ENCODE results near the gene CREB3L2.
"Not testable (repeated sequence)": the region's sequence is repeated elsewhere in the genome, so short reads cannot be mapped to it uniquely, and the experiment has no call there.

CREB3L2 gene, protein sequence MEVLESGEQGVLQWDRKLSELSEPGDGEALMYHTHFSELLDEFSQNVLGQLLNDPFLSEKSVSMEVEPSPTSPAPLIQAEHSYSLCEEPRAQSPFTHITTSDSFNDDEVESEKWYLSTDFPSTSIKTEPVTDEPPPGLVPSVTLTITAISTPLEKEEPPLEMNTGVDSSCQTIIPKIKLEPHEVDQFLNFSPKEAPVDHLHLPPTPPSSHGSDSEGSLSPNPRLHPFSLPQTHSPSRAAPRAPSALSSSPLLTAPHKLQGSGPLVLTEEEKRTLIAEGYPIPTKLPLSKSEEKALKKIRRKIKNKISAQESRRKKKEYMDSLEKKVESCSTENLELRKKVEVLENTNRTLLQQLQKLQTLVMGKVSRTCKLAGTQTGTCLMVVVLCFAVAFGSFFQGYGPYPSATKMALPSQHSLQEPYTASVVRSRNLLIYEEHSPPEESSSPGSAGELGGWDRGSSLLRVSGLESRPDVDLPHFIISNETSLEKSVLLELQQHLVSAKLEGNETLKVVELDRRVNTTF

GRCh38 chr7:138001529-138002095 is at the start of gene CREB3L2:
CREB3L2 (minus strand) TSS chr7:138002086; CDS start chr7:138001705, 381 bp downstream.
- in situ Hi-C loops (cut with HindIII; ENCODE audit: low sequenced_read_pairs) = no loop called here
- peak; percentile 68 for DNase-seq (ENCODE audit: low read depth, low spot score)
- H3K4me3 ChIP-seq (ENCODE audit: low read depth, low read length) = peak within 1 kb of the TSS; percentile 95
- TF ChIP-seq, protein P1, sequence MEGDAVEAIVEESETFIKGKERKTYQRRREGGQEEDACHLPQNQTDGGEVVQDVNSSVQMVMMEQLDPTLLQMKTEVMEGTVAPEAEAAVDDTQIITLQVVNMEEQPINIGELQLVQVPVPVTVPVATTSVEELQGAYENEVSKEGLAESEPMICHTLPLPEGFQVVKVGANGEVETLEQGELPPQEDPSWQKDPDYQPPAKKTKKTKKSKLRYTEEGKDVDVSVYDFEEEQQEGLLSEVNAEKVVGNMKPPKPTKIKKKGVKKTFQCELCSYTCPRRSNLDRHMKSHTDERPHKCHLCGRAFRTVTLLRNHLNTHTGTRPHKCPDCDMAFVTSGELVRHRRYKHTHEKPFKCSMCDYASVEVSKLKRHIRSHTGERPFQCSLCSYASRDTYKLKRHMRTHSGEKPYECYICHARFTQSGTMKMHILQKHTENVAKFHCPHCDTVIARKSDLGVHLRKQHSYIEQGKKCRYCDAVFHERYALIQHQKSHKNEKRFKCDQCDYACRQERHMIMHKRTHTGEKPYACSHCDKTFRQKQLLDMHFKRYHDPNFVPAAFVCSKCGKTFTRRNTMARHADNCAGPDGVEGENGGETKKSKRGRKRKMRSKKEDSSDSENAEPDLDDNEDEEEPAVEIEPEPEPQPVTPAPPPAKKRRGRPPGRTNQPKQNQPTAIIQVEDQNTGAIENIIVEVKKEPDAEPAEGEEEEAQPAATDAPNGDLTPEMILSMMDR (IDR thresholded peaks at IDR 0.05; ENCODE audit: low read depth, low read length) = no peak

- TF ChIP-seq, protein P1 (IDR thresholded peaks at IDR 0.05; ENCODE audit: low read depth, low read length) = no peak
- H3K4me3 ChIP-seq (ENCODE audit: low read depth, low read length) = no peak overlapping the region
- in situ Hi-C loops (cut with HindIII; ENCODE audit: low sequenced_read_pairs) = no loop called here
- no peak for DNase-seq (ENCODE audit: low read depth, low spot score)
Observed at GRCh38 chr7:138049505-138050116, 47.7 kb upstream of the CREB3L2 start.

DNA sequence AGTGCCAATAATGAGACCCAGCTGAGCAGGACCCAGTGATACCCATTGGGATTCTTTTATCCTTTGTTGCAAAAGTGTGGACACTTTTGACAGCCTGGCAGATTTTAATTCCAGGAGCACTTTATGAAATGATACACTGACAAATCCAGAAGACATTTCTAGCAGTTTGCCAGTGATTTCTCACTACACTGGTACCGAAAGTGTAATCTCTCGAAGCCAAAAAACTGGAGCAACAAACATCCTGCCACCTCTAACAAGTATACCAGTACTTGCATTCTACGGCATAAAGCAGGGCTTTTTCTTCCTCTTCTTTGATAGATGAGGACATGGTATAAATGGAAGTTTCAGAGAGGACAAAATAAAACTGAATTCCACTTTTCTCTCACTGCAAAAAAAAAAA is 46.0 kb upstream of the CREB3L2 start:
- in situ Hi-C loops (cut with HindIII; ENCODE audit: low sequenced_read_pairs) = no loop called here

GRCh38 chr7:138044897-138045296 is 43.0 kb upstream of the CREB3L2 start:
- in situ Hi-C loops (cut with HindIII; ENCODE audit: low sequenced_read_pairs) = no loop called here
- DNase-seq (ENCODE audit: low read depth, low spot score) = no peak
- TF ChIP-seq, protein P1 (IDR thresholded peaks at IDR 0.05; ENCODE audit: low read depth, low read length) = no peak
- no peak overlapping the region for H3K4me3 ChIP-seq (ENCODE audit: low read depth, low read length)

More for the DNA sequence above, 46.0 kb upstream of the CREB3L2 start:
- TF ChIP-seq, protein P1 (IDR thresholded peaks at IDR 0.05; ENCODE audit: low read depth, low read length) = no peak
- DNase-seq (ENCODE audit: low read depth, low spot score) = no peak
- H3K4me3 ChIP-seq (ENCODE audit: low read depth, low read length) = no peak overlapping the region

DNA sequence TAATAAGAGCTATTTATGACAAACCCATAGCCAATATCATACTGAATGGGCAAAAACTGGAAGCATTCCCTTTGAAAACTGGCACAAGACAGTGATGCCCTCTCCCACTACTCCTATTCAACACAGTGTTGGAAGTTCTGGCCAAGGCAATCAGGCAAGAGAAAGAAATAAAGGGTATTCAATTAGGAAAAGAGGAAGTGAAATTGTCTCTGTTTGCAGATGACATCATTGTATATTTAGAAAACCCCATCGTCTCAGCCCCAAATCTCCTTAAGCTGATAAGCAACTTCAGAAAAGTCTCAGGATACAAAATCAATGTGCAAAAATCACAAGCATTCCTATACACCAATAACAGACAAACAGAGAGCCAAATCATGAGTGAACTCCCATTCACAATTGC is 38.2 kb upstream of the CREB3L2 start:
- in situ Hi-C loops (cut with HindIII; ENCODE audit: low sequenced_read_pairs); H3K4me3 ChIP-seq (ENCODE audit: low read depth, low read length); DNase-seq (ENCODE audit: low read depth, low spot score): not testable (repeated sequence)

GRCh38 chr7:138036135-138036534 is 34.2 kb upstream of the CREB3L2 start:
- H3K4me3 ChIP-seq (ENCODE audit: low read depth, low read length) = no peak overlapping the region
- DNase-seq (ENCODE audit: low read depth, low spot score) = no peak
- TF ChIP-seq, protein P1 (IDR thresholded peaks at IDR 0.05; ENCODE audit: low read depth, low read length) = no peak
- in situ Hi-C loops (cut with HindIII; ENCODE audit: low sequenced_read_pairs) = no loop called here
